ENCODE data around the gene LIMS1.
A peak's percentile ranks its signal among the peaks of the same experiment; 100 is the strongest.

Gene LIMS1

DNA sequence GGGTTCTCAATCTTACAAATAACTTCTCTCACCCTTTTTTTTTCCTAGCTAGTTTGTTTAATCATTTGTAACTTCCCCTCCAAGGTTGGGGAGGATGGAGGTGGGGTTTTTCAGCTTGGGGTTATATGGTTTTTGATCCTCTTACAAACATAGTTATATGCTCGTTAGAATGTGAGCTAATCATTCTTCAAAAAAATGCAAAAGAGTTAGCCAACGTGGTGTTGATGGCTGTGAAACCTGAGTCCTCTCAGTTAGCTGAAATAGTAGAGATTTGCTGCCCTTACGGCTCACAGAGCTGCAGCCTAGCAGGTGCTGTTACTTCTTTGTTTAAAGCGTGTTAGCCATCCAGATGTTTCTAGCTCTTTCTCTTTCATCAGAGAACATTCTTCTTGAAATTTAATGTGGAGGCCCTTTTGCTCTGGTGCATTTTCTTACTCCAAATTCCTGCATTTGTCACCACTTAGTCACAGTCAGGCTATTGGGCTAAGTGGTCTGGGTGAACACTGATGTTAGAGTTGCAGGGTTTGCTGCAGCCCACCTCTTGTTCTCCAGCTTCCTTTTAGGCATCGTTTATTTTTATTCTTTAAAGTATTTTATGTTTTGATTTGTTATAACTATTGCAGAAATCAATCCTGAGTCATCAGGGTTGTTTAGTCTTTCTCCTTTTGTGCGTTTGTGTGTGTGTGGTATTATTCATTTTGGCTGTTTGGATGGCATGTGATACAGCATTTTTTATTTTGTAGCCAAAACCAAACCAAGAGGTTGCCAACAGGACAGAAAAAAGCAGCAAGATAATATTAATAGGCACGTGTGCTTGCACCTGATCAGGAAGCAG lies 41.1 kb downstream of the LIMS1 start:
- TF ChIP-seq, protein P1, sequence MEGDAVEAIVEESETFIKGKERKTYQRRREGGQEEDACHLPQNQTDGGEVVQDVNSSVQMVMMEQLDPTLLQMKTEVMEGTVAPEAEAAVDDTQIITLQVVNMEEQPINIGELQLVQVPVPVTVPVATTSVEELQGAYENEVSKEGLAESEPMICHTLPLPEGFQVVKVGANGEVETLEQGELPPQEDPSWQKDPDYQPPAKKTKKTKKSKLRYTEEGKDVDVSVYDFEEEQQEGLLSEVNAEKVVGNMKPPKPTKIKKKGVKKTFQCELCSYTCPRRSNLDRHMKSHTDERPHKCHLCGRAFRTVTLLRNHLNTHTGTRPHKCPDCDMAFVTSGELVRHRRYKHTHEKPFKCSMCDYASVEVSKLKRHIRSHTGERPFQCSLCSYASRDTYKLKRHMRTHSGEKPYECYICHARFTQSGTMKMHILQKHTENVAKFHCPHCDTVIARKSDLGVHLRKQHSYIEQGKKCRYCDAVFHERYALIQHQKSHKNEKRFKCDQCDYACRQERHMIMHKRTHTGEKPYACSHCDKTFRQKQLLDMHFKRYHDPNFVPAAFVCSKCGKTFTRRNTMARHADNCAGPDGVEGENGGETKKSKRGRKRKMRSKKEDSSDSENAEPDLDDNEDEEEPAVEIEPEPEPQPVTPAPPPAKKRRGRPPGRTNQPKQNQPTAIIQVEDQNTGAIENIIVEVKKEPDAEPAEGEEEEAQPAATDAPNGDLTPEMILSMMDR (IDR thresholded peaks at IDR 0.05): no peak

DNA sequence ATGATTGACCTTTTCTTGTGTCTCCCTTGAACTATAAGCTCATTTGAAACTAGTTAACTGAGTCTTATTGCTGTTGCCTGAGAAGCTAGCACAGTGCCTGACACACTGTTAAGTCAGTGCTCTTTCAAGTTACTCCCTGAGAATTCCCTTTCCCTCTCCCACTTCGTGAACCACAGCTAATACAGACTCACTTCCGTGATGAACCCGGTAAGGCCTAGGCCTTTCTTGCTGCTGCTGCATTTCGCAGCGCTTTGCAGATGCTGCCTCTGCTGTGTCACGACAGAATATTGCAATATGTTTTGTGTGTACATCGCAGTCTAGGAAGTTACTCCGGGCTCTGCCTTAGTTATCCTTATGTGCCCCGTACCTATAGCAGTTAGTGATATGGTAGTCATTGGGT lies 42.8 kb downstream of the LIMS1 start:
- TF ChIP-seq, protein P1 (IDR thresholded peaks at IDR 0.05): no peak

DNA sequence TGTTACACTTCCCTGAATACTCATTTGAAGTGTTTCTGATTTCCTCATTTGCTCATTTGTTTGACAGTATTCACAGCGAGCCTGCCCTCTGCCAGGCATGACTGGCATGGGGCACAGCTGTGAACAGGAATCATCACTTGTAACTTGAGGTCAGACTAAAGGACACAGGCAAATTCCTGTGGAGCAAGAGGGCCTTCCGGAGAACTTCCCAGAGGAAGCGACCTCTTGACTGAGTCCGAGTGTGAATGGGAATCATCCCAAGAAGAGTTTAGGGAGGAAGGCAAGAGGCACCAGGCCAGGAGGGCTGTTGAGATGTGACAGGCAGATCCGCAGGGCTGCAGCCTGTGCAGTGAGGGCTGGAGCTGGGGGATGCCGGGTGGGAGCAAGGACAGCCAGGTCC lies 45.4 kb downstream of the LIMS1 start:
- TF ChIP-seq, protein P1 (IDR thresholded peaks at IDR 0.05): no peak

DNA sequence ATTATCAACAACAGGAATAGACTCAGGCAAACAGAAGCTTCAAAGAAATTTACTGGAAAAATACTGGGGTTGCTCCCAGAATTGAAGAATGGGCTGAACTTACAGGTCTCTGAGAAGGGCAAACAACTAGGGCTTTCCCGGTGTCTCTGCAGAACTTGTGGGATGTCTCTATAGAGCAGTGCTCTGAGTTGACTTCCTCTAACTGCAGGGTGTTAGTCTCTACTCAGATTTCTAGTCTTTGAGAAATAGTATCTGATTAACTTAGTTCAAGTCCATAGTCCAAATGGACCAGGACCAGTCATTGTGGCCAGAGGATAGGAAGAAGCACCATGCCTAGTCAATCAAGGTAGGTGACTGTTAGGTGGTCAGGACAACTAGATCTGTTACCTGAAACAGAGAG lies 45.8 kb downstream of the LIMS1 start:
- TF ChIP-seq, protein P1 (IDR thresholded peaks at IDR 0.05): no peak

DNA sequence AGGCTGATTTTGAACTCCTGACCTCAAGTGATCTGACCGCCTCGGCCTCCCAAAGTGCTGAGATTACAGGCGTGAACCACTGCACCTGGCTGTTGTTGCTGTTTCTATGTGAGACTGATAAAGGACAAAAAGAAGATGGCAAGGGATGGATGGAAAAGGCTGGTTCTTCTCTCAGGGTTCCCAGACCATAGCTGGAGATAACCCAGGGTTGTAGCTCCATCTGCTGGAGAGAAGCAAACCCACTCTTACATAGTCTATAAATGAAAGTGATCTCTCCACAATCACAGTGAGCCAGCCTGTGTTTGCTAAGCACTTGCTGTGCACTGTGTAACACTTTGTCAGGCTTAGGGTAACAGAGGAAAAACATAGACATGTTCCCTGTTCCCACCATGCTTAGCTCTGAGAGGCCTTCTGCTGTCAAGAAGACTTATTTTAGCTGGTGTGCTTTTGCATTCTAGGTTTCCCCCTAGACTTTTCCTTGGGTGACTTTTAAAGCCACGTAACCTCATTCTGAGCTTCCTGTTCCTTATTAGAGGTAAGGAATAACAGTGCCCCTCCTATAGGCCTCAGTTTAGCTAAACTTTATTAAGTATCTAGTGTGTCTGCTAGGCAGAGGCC lies 49.7 kb downstream of the LIMS1 start:
- TF ChIP-seq, protein P1 (IDR thresholded peaks at IDR 0.05): peak; percentile 65

DNA sequence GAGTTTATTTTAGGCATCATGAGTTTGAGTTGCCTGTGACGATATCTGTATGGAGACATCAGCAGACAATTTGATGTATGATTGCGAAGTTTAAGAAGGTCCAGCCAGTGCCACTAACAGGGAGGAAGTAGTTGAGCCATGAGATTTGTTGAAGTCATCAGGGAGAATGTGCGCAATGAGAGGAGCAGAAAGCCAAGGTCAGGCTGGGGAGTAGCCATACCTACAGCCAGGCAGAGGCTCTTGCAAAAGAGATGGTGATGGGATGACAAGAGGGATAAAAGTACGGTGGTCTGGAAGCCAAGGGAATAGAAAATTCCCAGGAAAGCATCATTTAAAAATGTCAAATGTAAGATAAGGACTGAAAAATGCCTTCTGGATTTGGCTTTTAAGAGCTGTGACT lies 51.2 kb downstream of the LIMS1 start:
- TF ChIP-seq, protein P1 (IDR thresholded peaks at IDR 0.05): no peak

DNA sequence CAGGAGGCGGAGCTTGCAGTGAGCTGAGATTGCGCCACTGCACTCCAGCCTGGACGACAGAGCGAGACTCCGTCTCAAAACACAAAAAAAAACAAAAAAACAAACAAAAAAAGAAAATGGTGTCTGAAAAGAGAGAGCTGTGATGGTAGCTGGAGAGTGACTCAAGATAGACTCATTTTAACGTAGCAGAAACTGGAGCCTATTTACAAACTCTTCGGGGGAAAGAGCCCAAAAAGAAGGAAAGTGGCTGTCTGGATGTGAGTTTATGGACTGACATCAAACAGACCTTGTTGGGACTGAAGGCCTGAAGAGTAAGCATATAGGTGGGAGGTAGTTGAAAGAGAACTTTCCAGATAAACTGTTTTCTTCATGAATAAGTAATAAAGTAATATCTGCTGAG lies 51.8 kb downstream of the LIMS1 start:
- TF ChIP-seq, protein P1 (IDR thresholded peaks at IDR 0.05): no peak
